Measurements from ENCODE around the gene CAMTA1. TPM values are rescaled to one million over a fixed set of nuclear protein-coding genes. Genes with fewer than 3 reads are reported as not detected.

The CAMTA1 gene
- total RNA-seq, 1 donor from 2014 or later, result 109 TPM

DNA sequence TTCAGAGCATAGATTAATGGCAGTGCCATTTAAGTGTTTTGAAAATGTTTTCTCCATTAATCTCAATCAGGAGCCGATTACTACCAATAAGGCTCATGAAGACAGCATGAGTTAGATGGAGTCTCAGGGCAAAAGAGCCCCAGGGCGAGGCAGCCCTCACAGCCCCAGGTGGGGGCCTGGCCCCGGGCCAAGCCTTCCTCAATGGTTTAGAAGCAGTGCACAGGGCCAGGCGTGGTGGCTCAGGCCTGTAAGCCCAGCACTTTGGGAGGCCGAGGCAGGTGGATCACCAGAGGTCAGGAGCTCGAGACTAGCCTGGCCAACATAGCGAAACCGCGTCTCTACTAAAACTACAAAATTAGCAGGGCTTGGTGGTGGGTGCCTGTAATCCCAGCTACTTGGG, 637.7 kb downstream of the CAMTA1 start:
- H3K36me3 Mint-ChIP-seq (ENCODE audit: low read depth), result peaks cover 4% of the 10 kb centered on the region
- no peaks in the 10 kb centered on the region for H3K9me3 Mint-ChIP-seq
- no peaks in the 10 kb centered on the region for H3K4me1 Mint-ChIP-seq
- DNase-seq (ENCODE audit: low read depth, low spot score), result no peak
- no peak overlapping the region for H3K27ac Mint-ChIP-seq (ENCODE audit: unreplicated experiment)
- peaks cover 2% of the 10 kb centered on the region for H3K27me3 Mint-ChIP-seq (ENCODE audit: low read depth)
- no peak overlapping the region for H3K4me3 Mint-ChIP-seq
- TF ChIP-seq, protein P1, sequence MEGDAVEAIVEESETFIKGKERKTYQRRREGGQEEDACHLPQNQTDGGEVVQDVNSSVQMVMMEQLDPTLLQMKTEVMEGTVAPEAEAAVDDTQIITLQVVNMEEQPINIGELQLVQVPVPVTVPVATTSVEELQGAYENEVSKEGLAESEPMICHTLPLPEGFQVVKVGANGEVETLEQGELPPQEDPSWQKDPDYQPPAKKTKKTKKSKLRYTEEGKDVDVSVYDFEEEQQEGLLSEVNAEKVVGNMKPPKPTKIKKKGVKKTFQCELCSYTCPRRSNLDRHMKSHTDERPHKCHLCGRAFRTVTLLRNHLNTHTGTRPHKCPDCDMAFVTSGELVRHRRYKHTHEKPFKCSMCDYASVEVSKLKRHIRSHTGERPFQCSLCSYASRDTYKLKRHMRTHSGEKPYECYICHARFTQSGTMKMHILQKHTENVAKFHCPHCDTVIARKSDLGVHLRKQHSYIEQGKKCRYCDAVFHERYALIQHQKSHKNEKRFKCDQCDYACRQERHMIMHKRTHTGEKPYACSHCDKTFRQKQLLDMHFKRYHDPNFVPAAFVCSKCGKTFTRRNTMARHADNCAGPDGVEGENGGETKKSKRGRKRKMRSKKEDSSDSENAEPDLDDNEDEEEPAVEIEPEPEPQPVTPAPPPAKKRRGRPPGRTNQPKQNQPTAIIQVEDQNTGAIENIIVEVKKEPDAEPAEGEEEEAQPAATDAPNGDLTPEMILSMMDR (conservative IDR thresholded peaks at IDR 0.05), result no peak

DNA sequence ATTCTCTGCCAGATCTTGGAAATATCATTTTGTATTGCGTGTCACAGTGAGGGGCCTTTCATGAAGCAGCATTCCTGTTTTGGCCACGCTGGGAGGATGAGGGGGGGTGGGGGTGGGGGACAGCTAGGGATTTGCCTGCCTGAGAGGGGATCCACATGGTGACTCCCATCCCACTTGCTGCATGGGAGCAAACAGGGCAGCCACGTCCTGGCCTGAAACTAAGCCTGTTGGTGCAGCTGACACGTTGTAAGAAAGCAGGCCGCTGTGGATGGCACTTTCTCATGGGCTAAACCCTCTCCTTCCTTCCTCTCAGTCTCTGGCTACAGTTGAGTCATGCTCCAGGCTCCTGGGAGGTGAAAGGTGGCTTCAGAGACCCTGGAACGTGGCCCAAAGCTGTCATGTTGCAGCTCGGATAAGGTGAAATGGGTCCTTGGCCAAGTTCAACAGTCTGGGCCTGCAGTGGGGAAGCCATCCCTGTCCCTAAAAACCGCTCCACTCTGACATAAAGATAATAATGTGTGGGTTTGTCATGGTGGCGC, 639.2 kb downstream of the CAMTA1 start:
- no peaks in the 10 kb centered on the region for H3K27me3 Mint-ChIP-seq (ENCODE audit: low read depth)
- DNase-seq (ENCODE audit: low read depth, low spot score), result no peak
- no peak overlapping the region for H3K4me3 Mint-ChIP-seq
- H3K27ac Mint-ChIP-seq (ENCODE audit: unreplicated experiment), result no peak overlapping the region
- peaks cover 2% of the 10 kb centered on the region for H3K36me3 Mint-ChIP-seq (ENCODE audit: low read depth)
- H3K9me3 Mint-ChIP-seq, result no peaks in the 10 kb centered on the region
- H3K4me1 Mint-ChIP-seq, result no peaks in the 10 kb centered on the region
- TF ChIP-seq, protein P1 (conservative IDR thresholded peaks at IDR 0.05), result no peak

- Mint-ChIP-seq H3K27ac (ENCODE audit: unreplicated experiment) (no peak overlapping the region), H3K36me3 (ENCODE audit: low read depth) (peaks cover 1% of the 10 kb centered on the region), H3K27me3 (ENCODE audit: low read depth) (no peaks in the 10 kb centered on the region), H3K4me3 (no peak overlapping the region), H3K4me1 (no peaks in the 10 kb centered on the region), H3K9me3 (no peaks in the 10 kb centered on the region)
- no peak for DNase-seq (ENCODE audit: low read depth, low spot score)
- TF ChIP-seq, protein P1 (conservative IDR thresholded peaks at IDR 0.05), result no peak
Measured at GRCh38 chr1:7425229-7425628, 640.0 kb downstream of the CAMTA1 start.

DNA sequence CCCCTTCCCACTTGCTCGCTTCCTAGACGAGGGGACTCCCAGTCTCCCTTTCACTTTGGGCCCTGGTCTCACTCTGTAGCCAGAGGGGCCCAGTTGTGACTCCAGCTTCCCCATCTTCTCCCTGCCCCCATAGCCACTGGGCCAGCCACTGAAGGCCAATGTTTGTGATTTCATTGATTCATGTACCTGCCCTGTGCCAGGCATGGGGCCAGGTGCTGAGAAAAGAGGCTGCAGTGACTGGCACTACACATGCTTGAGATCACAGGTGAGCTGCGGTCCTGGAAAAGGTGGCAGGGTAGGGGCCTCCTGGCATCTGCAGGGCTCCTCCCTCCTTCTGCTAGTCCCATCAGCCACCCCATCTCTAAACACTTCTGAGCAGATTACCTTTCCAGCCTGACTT, 640.5 kb downstream of the CAMTA1 start:
- TF ChIP-seq, protein P1 (conservative IDR thresholded peaks at IDR 0.05), result no peak
- no peak for DNase-seq (ENCODE audit: low read depth, low spot score)
- Mint-ChIP-seq H3K27ac (ENCODE audit: unreplicated experiment) (no peak overlapping the region), H3K4me1 (no peaks in the 10 kb centered on the region), H3K4me3 (no peak overlapping the region), H3K36me3 (ENCODE audit: low read depth) (no peaks in the 10 kb centered on the region), H3K9me3 (no peaks in the 10 kb centered on the region), H3K27me3 (ENCODE audit: low read depth) (no peaks in the 10 kb centered on the region)

- Mint-ChIP-seq H3K27me3 (ENCODE audit: low read depth) (no peaks in the 10 kb centered on the region), H3K27ac (ENCODE audit: unreplicated experiment) (no peak overlapping the region), H3K9me3 (no peaks in the 10 kb centered on the region), H3K4me1 (no peaks in the 10 kb centered on the region), H3K4me3 (no peak overlapping the region), H3K36me3 (ENCODE audit: low read depth) (no peaks in the 10 kb centered on the region)
- TF ChIP-seq, protein P1 (conservative IDR thresholded peaks at IDR 0.05), result no peak
- DNase-seq (ENCODE audit: low read depth, low spot score), result no peak
Measured at GRCh38 chr1:7426780-7427604, 641.7 kb downstream of the CAMTA1 start.

All from neural crest cell (in vitro differentiated cells).